Panc1 (cell line): Measurements from ENCODE around the gene BAIAP3. TPM values are rescaled to one million over a fixed set of nuclear protein-coding genes. Genes with fewer than 3 reads are reported as not detected.

Source experiments
- ATAC-seq: fragments of 200-7000 bp; cut with Tn5 transposase; 2 replicates; pipeline ENCODE4 v1.9.1; 2020; ENCODE audit warnings: mild to moderate bottlenecking, moderate library complexity
- BruUV-seq: library from RNA; stranded (reverse); fragments of 400-500 nt; replicated peaks from 2 replicates; lab custom pipeline; 2021; lab: Mats Ljungman, UMichigan
- CTCF ChIA-PET: fragments of 300-600 bp; sonication (Branson Sonifier 250); formaldehyde crosslinking; loops from one replicate; lab custom pipeline; 2022; ENCODE audit warnings: antibody characterized with exemption; lab: Charles Lee
- POLR2A ChIA-PET: fragments of 300-600 bp; sonication (Branson Sonifier 250); formaldehyde crosslinking; loops from one replicate; lab custom pipeline; 2022; ENCODE audit warnings: antibody characterized with exemption; lab: Charles Lee
- DNase-seq: peaks from one replicate; pipeline ENCODE4 v3.0.0-alpha.2; 2010; ENCODE audit warnings: low read depth, low spot score
- H3K27ac ChIP-seq: 2 replicates; pipeline ENCODE4 v1.5.1; 2011; ENCODE audit warnings: mild to moderate bottlenecking, low read length, inconsistent platforms
- H3K27me3 ChIP-seq: fragments of 200-500 bp; sonication (Bioruptor generic); 2 replicates; pipeline ENCODE4 v1.6.0; 2014; ENCODE audit warnings: low read length, inconsistent platforms; ENCODE audit not compliant: control insufficient read depth, insufficient read depth
- H3K36me3 ChIP-seq: fragments of 200-500 bp; sonication (Bioruptor generic); 2 replicates; pipeline ENCODE4 v1.5.1; 2014; ENCODE audit warnings: inconsistent platforms, mild to moderate bottlenecking, low read length, moderate library complexity; ENCODE audit not compliant: control insufficient read depth, insufficient read depth
- H3K4me1 ChIP-seq: 2 replicates; pipeline ENCODE4 v1.5.1; 2011; ENCODE audit warnings: inconsistent platforms, mild to moderate bottlenecking, low read length, moderate library complexity; ENCODE audit not compliant: control insufficient read depth, insufficient read depth
- H3K4me3 ChIP-seq, 2 experiments: 2 replicates each; pipeline ENCODE4 v1.5.1; 2011 to 2012; ENCODE audit warnings: low read depth in 2 of 2, low read length in 2 of 2, mild to moderate bottlenecking in 2 of 2, inconsistent platforms in 1 of 2, moderate library complexity in 1 of 2
- H3K9me3 ChIP-seq: fragments of 200-500 bp; sonication (Bioruptor generic); 2 replicates; pipeline ENCODE4 v1.5.1; 2014; ENCODE audit warnings: low read depth, mild to moderate bottlenecking, inconsistent platforms, low read length, moderate library complexity; ENCODE audit not compliant: control insufficient read depth, insufficient read depth
- CTCF ChIP-seq: fragments of 450-650 bp; IDR thresholded peaks from 2 replicates; pipeline ENCODE4 v1.5.1; 2017; ENCODE audit warnings: mild to moderate bottlenecking
- POLR2AphosphoS5 ChIP-seq: IDR thresholded peaks from 2 replicates; pipeline ENCODE4 v1.6.1; 2012; ENCODE audit warnings: mild to moderate bottlenecking, low read depth, low read length, moderate library complexity
- REST ChIP-seq, 2 experiments: IDR thresholded peaks; 2 replicates each; pipeline ENCODE4 v1.6.1; 2011 to 2012; ENCODE audit warnings: low read depth in 2 of 2, control low read depth in 1 of 2, low read length in 1 of 2, mild to moderate bottlenecking in 1 of 2, moderate library complexity in 1 of 2; ENCODE audit not compliant: insufficient read depth in 1 of 2
- SIN3A ChIP-seq: IDR thresholded peaks from 2 replicates; pipeline ENCODE4 v1.6.1; 2012; ENCODE audit warnings: low read depth, mild to moderate bottlenecking, low read length, moderate library complexity, borderline replicate concordance; ENCODE audit not compliant: insufficient read depth
- TCF7L2 ChIP-seq: IDR thresholded peaks from 2 replicates; pipeline ENCODE4 v1.6.1; 2011; ENCODE audit warnings: mild to moderate bottlenecking, low read depth, low read length, inconsistent platforms
- in situ Hi-C: cut with HindIII; loops from 2 replicates; pipeline ENCODE4 v1.10.0; 2016; ENCODE audit warnings: low sequenced_read_pairs, low pct_unique_long_range_greater_than_20kb
- intact Hi-C: fragments of 100-400 bp; cut with micrococcal nuclease; formaldehyde crosslinking; loops from one replicate; pipeline ENCODE4 v1.10.0; 2022; ENCODE audit not compliant: unreplicated experiment
- total RNA-seq: library from RNA; stranded (reverse); gene quantifications from one replicate; pipeline ENCODE4 v1.2.1, GENCODE V29; 2021; ENCODE audit not compliant: unreplicated experiment

BAIAP3 gene
- total RNA-seq, 1 experiment from 2014 or later: 9.4 TPM

GRCh38 chr16:1349951-1350350 lies 16.5 kb downstream of the BAIAP3 start:
- H3K4me3 ChIP-seq: peak overlapping the region in 1 of 2 experiments; percentile 8; a peak in 1 of 4 replicates
- H3K27me3 ChIP-seq: no peaks in the 10 kb centered on the region
- CTCF ChIA-PET: no interaction called here
- TF ChIP-seq REST (IDR thresholded peaks at IDR 0.05; ENCODE audit: insufficient read depth in 1 of 2, low read depth in 2 of 2, low read length in 1 of 2) (no peak), POLR2AphosphoS5 (no peak), CTCF (no peak), SIN3A (no peak), TCF7L2 (no peak)
- intact Hi-C loops: no loop called here
- H3K4me1 ChIP-seq: peaks cover 10% of the 10 kb centered on the region
- POLR2A ChIA-PET: no interaction called here
- in situ Hi-C loops: no loop called here
- H3K36me3 ChIP-seq: peaks cover 8% of the 10 kb centered on the region; the same call in 1 of the 2 replicates
- DNase-seq: no peak
- BruUV-seq: no TSS peak
- H3K9me3 ChIP-seq: no peaks in the 10 kb centered on the region
- no peak overlapping the region for H3K27ac ChIP-seq
- no peak for ATAC-seq

- Histone ChIP-seq H3K4me3 (peak overlapping the region; percentile 86 to 94), H3K36me3 (peaks cover 8% of the 10 kb centered on the region; the same call in 1 of the 2 replicates), H3K27me3 (no peaks in the 10 kb centered on the region), H3K9me3 (no peaks in the 10 kb centered on the region), H3K4me1 (peaks cover 11% of the 10 kb centered on the region), H3K27ac (peak overlapping the region; percentile 78)
- no peak for TF ChIP-seq REST (IDR thresholded peaks at IDR 0.05; ENCODE audit: insufficient read depth in 1 of 2, low read depth in 2 of 2, low read length in 1 of 2)
- TF ChIP-seq POLR2AphosphoS5: no peak
- TF ChIP-seq CTCF: no peak
- no peak for TF ChIP-seq SIN3A
- no peak for TF ChIP-seq TCF7L2
- in situ Hi-C loops: no loop called here
- no peak for DNase-seq
- BruUV-seq: no TSS peak
- intact Hi-C loops: no loop called here
- ChIA-PET CTCF (no interaction called here), POLR2A (no interaction called here)
- ATAC-seq: no peak
Observed at GRCh38 chr16:1350691-1351090, 17.2 kb downstream of the BAIAP3 start.
